Thoracic aorta (tissue), 2 donors: Measurements from ENCODE around the gene CHRND. TPM values are rescaled to one million over a fixed set of nuclear protein-coding genes. Genes with fewer than 3 reads are reported as not detected.
"Not testable (repeated sequence)": the region's sequence is repeated elsewhere in the genome, so short reads cannot be mapped to it uniquely, and the experiment has no call there.

Experiments
- ATAC-seq: fragments of 150-250 bp; one replicate; pipeline ENCODE4 v1.8.0; 2017; ENCODE audit warnings: low read depth; ENCODE audit not compliant: insufficient number of reproducible peaks, low FRiP score
- DNase-seq: peaks from one replicate; pipeline ENCODE4 v3.0.0-alpha.2; 2020; ENCODE audit warnings: low spot score
- H3K27ac ChIP-seq, 2 donors: fragments of 200-600 bp; sonication (generic); 1 replicate in 1 of 2; 2 replicates in 1 of 2; pipeline ENCODE4 v1.5.1; 2016; ENCODE audit warnings: mild to moderate bottlenecking in 2 of 2, moderate library complexity in 2 of 2
- H3K27me3 ChIP-seq: fragments of 200-600 bp; sonication (generic); replicated peaks from 2 replicates; pipeline ENCODE4 v1.6.0; 2016; ENCODE audit warnings: mild to moderate bottlenecking; ENCODE audit not compliant: insufficient read depth
- H3K36me3 ChIP-seq: fragments of 200-600 bp; sonication (generic); one replicate; pipeline ENCODE4 v1.5.1; 2016
- H3K4me1 ChIP-seq, 2 donors: fragments of 200-600 bp; sonication (generic); 1 replicate in 1 of 2; 2 replicates in 1 of 2; pipeline versions ENCODE4 v1.5.1 to v1.6.0; 2016; ENCODE audit warnings: low read depth in 2 of 2, mild to moderate bottlenecking in 1 of 2; ENCODE audit not compliant: control insufficient read depth in 1 of 2
- H3K4me3 ChIP-seq: fragments of 200-600 bp; sonication (generic); 2 replicates; pipeline ENCODE4 v1.5.1; 2016; ENCODE audit warnings: mild to moderate bottlenecking
- H3K9me3 ChIP-seq: fragments of 200-600 bp; sonication (generic); 2 replicates; pipeline ENCODE4 v1.5.1; 2016
- total RNA-seq, 2 donors: library from RNA; depleted of rRNA; stranded (reverse); fragments of >200 nt; gene quantifications; one replicate each; pipeline versions ENCODE4 v1.1.0 to v1.2.3, GENCODE V29; 2016
- TF ChIP-seq, protein P1 (sequence below): fragments of 200-600 bp; sonication (generic); IDR thresholded peaks from one replicate; pipeline ENCODE4 v1.5.1; 2019; ENCODE audit warnings: antibody characterized with exemption

CHRND gene
- total RNA-seq, 2 donors from 2014 or later, result not detected

DNA sequence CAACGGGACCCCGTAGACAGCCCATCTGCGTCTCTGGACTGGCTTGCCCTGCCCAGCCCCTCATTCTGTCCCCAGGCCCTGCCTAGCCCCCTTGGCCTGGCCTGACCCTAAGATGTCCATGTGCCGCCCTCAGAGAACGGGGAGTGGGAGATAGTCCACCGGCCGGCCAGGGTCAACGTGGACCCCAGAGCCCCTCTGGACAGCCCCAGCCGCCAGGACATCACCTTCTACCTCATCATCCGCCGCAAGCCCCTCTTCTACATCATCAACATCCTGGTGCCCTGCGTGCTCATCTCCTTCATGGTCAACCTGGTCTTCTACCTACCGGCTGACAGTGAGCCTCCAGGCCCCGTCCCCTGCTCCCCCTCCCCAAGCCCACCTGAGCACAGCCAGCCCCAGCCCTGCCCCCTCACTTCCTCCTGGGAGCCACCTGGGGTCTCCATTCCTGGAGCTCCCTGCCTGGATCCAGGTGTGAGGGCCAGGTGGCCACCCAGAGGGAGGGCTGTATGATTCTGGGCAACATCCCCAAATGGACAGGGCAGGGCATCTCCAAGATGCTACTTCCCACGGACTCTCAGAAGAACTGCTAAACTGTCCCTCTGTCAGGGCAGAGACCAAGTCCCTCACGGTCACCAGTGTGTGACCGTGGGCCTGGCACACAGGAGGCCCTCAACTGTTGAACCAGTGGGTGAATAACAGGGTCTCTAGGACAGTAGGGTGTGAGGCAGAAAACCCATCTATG lies 4.0 kb downstream of the CHRND start:
- Histone ChIP-seq H3K36me3 (no peaks in the 10 kb centered on the region), H3K27me3 (no peaks in the 10 kb centered on the region), H3K4me3 (no peak overlapping the region), H3K27ac (no peak overlapping the region), H3K9me3 (no peaks in the 10 kb centered on the region), H3K4me1 (peaks cover 0 to 6% of the 10 kb centered on the region in 2 donors)
- DNase-seq (no peak), ATAC-seq (no peak)
- TF ChIP-seq, protein P1, sequence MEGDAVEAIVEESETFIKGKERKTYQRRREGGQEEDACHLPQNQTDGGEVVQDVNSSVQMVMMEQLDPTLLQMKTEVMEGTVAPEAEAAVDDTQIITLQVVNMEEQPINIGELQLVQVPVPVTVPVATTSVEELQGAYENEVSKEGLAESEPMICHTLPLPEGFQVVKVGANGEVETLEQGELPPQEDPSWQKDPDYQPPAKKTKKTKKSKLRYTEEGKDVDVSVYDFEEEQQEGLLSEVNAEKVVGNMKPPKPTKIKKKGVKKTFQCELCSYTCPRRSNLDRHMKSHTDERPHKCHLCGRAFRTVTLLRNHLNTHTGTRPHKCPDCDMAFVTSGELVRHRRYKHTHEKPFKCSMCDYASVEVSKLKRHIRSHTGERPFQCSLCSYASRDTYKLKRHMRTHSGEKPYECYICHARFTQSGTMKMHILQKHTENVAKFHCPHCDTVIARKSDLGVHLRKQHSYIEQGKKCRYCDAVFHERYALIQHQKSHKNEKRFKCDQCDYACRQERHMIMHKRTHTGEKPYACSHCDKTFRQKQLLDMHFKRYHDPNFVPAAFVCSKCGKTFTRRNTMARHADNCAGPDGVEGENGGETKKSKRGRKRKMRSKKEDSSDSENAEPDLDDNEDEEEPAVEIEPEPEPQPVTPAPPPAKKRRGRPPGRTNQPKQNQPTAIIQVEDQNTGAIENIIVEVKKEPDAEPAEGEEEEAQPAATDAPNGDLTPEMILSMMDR, result no peak

DNA sequence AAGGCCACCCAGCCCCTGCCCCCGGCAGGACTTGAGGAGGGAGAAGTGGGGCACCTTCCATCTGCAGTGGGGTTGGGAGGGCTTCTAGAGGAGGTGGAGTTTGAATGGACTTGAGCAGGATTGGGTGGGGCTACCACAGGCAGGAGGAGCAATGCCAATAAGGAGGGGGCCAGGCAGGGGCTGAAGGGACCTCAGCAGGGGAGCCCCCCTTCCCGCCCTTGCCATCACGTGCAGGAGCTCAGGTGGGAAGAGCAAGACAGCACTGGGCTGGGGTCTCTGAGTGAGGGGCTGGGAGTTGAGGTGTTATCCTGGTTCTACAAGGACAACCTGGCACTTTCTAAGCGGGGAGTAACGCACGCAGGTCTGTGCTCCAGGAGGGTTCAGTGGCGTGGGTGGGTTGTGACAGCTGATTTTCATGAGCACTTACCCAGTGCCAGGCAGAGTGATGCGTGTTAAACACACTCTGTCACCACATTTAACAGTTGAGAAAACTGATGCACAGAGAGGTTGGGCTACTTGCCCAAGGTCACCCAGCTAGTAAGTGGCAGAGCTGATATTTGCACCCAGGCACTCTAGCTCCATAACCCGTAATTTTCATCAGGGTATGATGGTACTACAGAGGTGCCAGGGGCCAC lies 4.8 kb downstream of the CHRND start:
- H3K36me3 ChIP-seq, result no peaks in the 10 kb centered on the region
- TF ChIP-seq, protein P1, result no peak
- H3K4me3 ChIP-seq, result no peak overlapping the region
- ATAC-seq (no peak), DNase-seq (no peak)
- H3K27me3 ChIP-seq, result no peaks in the 10 kb centered on the region
- H3K4me1 ChIP-seq, result no peaks in the 10 kb centered on the region
- H3K27ac ChIP-seq, result no peak overlapping the region
- no peaks in the 10 kb centered on the region for H3K9me3 ChIP-seq

DNA sequence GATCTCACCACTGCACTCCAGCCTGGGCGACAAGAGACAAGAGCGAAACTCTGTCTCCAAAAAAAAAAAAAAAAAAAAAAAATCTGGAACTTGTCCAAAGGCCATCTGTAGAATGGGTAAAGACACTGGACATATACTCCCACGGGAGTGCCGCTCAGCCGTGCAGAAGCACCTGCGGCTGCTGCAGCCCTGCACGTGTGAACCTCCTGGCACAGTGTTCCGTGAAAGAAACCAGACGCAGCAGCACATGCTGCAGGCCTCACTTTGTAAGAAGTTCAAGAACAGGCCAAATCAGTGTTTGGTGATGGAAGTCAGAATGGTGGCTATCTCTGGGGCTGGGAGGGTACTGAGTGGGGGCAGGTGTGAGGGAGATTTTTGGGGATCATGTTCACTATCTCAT lies 6.5 kb downstream of the CHRND start:
- Histone ChIP-seq H3K4me1 (no peaks in the 10 kb centered on the region), H3K27me3 (no peaks in the 10 kb centered on the region), H3K27ac (no peak overlapping the region), H3K9me3 (peaks cover 3% of the 10 kb centered on the region), H3K4me3 (no peak overlapping the region), H3K36me3 (no peaks in the 10 kb centered on the region)
- no peak for DNase-seq
- TF ChIP-seq, protein P1, result no peak
- no peak for ATAC-seq

DNA sequence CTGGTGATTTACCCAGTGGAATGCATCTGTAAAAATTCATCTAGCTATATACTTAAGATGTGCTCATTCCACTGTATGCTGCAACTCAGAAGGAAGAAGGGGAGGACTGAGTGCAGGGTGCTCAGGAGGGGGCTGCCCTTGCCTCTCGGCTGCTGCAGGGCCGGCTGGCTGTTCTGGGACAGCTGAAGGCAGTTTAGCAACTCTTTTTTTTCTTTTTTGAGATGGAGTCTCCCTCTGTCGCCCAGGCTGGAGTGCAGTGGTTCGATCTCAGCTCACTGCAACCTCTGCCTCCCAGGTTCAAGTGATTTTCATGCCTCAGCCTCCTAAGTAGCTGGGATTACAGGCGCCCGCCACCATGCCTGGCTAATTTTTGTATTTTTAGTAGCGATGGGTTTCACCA lies 6.9 kb downstream of the CHRND start:
- not testable (repeated sequence) for H3K27me3 ChIP-seq, H3K36me3 ChIP-seq, H3K4me1 ChIP-seq, H3K9me3 ChIP-seq, ATAC-seq, H3K4me3 ChIP-seq, DNase-seq, H3K27ac ChIP-seq

DNA sequence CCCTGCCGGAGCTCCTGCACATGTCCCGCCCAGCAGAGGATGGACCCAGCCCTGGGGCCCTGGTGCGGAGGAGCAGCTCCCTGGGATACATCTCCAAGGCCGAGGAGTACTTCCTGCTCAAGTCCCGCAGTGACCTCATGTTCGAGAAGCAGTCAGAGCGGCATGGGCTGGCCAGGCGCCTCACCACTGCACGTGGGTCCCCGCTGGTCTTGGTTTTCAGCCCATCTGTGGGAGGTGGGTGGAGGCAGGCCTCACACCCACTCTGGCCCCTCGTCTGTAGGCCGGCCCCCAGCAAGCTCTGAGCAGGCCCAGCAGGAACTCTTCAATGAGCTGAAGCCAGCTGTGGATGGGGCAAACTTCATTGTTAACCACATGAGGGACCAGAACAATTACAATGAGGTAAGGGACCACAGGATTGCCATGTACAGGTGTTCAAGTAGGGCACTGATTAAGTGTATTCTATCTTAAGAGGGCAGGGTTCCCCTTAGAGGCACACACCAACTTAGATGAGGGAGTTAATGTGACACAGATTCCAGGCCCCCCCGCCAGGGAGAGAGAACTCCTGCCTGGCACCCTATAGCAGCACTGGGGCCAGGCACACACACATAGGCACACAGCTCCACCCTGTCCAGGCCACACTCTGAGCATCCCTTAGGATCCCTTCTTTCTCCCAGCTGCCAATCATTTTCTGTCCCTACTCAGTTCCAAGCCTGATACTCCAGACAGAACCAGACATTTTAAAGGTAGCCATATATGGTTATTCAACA lies 8.2 kb downstream of the CHRND start:
- Histone ChIP-seq H3K36me3 (no peaks in the 10 kb centered on the region), H3K27ac (no peak overlapping the region), H3K4me3 (no peak overlapping the region), H3K27me3 (no peaks in the 10 kb centered on the region), H3K9me3 (peaks cover 3% of the 10 kb centered on the region), H3K4me1 (no peaks in the 10 kb centered on the region)
- DNase-seq (no peak), ATAC-seq (no peak)
- TF ChIP-seq, protein P1, result no peak
